GM13976 (cell line): Measurements from ENCODE around the gene TPD52L2.

ENCODE experiments used
- DNase-seq: peaks from one replicate; pipeline ENCODE4 v3.0.0; 2012; ENCODE audit warnings: low spot score
- CTCF ChIP-seq: IDR thresholded peaks from 2 replicates; pipeline ENCODE4 v1.5.1; 2012; ENCODE audit warnings: borderline replicate concordance, mild to moderate bottlenecking; ENCODE audit not compliant: insufficient read depth; ENCODE audit errors: extremely low read depth, missing control alignments, control extremely low read depth
- in situ Hi-C: fragments of 300-500 bp; cut with MboI; formaldehyde crosslinking; loops from one replicate; pipeline ENCODE4 v1.12.0; 2022; ENCODE audit warnings: low sequenced_read_pairs, mixed read lengths, inconsistent platforms; ENCODE audit not compliant: unreplicated experiment

TPD52L2 gene

GRCh38 chr20:63835021-63835858, 29.8 kb upstream of the TPD52L2 start:
- in situ Hi-C loops: no loop called here
- no peak for TF ChIP-seq CTCF
- peak; percentile 76 for DNase-seq

GRCh38 chr20:63836458-63837344, 28.4 kb upstream of the TPD52L2 start:
- TF ChIP-seq CTCF: no peak
- no peak for DNase-seq
- in situ Hi-C loops: no loop called here

- no peak for DNase-seq
- in situ Hi-C loops: no loop called here
- no peak for TF ChIP-seq CTCF
Observed at GRCh38 chr20:63837479-63837878, 27.6 kb upstream of the TPD52L2 start.

GRCh38 chr20:63839620-63840019, 25.4 kb upstream of the TPD52L2 start:
- in situ Hi-C loops: no loop called here
- no peak for DNase-seq
- no peak for TF ChIP-seq CTCF

- DNase-seq: no peak
- no peak for TF ChIP-seq CTCF
- in situ Hi-C loops: no loop called here
Observed at GRCh38 chr20:63840405-63840828, 24.7 kb upstream of the TPD52L2 start.

- TF ChIP-seq CTCF: no peak
- in situ Hi-C loops: no loop called here
- DNase-seq: no peak
Observed at GRCh38 chr20:63842258-63842657, 22.8 kb upstream of the TPD52L2 start.
